Cardiac septum (tissue), 1 donor: ENCODE data around the gene IDE. TPM values are rescaled to one million over a fixed set of nuclear protein-coding genes. Genes with fewer than 3 reads are reported as not detected.
"Not testable (repeated sequence)": the region's sequence is repeated elsewhere in the genome, so short reads cannot be mapped to it uniquely, and the experiment has no call there.

Experiments used
- DNase-seq: peaks from one replicate; pipeline ENCODE4 v3.0.0-alpha.2; 2020; ENCODE audit warnings: low spot score
- intact Hi-C: fragments of 100-400 bp; cut with DNase I; formaldehyde crosslinking; loops from one replicate; pipeline ENCODE4 v1.14.0; 2022
- total RNA-seq: library from RNA; stranded (reverse); fragmentation: NEBNext Ultra II Directional; extraction: Animal tissue kit (Norgen Biotek cat#: 25700); gene quantifications from one replicate; pipeline ENCODE4 v1.2.1, GENCODE V29; 2021
- donor health status: DM: no; HTN: no; CAD: no.

Gene IDE
- total RNA-seq, 1 donor from 2014 or later = 44.4 TPM

DNA sequence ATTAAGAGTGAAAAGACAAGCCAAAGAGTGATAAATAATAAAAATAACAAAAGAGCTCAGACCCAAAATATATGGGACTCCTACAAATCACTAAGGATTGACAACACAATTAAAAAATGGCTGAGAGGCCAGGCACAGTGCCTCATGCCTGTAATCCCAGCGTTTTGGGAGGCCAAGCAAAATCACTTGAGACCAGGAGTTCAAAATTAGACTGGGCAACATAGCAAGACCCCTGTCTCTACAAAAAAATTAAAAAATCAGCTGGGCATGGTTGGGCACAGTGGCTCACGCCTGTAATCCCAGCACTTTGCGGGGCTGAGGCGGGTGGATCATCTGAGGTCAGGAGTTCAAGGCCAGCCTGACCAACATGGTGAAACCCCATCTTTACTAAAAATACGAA, 137.3 kb downstream of the IDE start:
- intact Hi-C loops = no loop called here
- no peak for DNase-seq

GRCh38 chr10:92436065-92436464, 137.8 kb downstream of the IDE start:
- intact Hi-C loops, DNase-seq: not testable (repeated sequence)

- intact Hi-C loops = loop anchor here (2.0 to 5.0 kb wide), 2 partner anchors 142 to 352 kb away; partner anchors contain the start of genes CPEB3 and MARCHF5
- no peak for DNase-seq
These were observed 139.5 kb downstream of the IDE start for GRCh38 chr10:92434385-92434784.

DNA sequence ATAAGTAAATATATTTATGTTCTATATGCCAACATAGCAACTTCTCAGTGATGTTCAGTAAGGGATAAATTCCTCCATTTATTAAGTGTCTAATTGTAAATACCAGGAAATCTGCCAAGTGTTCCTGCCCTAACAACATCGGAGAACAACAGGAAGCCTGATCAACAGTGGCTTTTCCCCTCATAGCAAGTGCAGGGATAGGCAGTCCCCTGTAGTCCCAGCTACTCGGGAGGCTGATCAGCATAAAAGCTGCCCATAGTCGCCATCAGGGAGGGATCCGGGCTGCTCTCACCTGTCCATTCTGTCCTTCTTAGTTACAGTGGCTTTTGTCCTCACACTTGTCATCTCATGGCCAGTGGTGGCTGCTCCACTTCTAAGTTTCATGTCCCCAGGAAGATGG, 141.3 kb downstream of the IDE start:
- intact Hi-C loops = loop anchor here (5.0 kb wide), 1 partner anchor 140 kb away; the partner anchor contains the start of genes CPEB3 and MARCHF5
- no peak for DNase-seq

GRCh38 chr10:92430103-92430502, 143.8 kb downstream of the IDE start:
- no peak for DNase-seq
- intact Hi-C loops = loop anchor here (5.0 kb wide), 1 partner anchor 138 kb away; the partner anchor contains the start of genes CPEB3 and MARCHF5

DNA sequence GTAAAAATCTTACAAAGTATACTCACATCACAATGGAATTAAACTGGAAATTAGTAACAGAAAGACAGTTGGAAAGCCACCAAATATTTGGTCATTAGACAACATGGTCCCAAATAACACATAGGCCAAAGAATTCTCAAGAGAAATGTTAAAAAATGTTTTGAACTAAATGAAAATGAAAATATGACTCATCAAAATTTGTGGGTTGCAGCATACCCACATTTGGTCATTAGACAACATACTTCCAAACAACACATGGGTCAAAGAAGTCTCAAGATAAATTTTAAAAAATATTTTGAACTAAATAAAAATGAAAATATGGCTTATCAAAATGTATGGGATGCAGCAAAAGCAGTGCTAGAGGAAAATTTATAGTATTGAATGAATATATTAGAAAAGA, 152.3 kb downstream of the IDE start:
- DNase-seq = no peak
- intact Hi-C loops = no loop called here

- intact Hi-C loops = no loop called here
- DNase-seq = no peak
These were observed 153.2 kb downstream of the IDE start for GRCh38 chr10:92420546-92421275.

GRCh38 chr10:92419740-92420545, 153.9 kb downstream of the IDE start:
- intact Hi-C loops = no loop called here
- DNase-seq = no peak

- intact Hi-C loops = no loop called here
These were observed 155.0 kb downstream of the IDE start for GRCh38 chr10:92418891-92419290.

GRCh38 chr10:92418221-92418620, 155.7 kb downstream of the IDE start:
- intact Hi-C loops = no loop called here

More at GRCh38 chr10:92418891-92419290, 155.0 kb downstream of the IDE start:
- no peak for DNase-seq

DNA sequence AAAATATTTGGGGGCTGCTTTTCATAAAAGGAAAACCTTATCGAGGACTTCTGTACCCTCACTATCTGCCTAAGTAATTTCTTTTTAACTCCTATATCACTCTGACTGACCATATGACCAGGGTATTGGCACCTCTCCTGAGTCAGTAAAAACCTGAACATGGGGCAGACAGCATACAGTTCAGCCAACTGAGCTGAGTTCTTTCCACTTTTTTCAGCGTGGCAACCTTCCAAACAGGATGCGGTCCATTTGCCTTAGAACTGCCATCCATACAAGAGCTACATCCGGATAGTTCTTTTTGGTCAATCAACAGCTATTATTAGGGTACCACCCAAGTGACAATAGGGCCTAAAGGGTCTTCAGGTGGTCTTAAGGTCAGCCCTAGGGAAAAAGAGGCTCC, 160.4 kb downstream of the IDE start:
- intact Hi-C loops = no loop called here
- no peak for DNase-seq

More at GRCh38 chr10:92418221-92418620, 155.7 kb downstream of the IDE start:
- DNase-seq = no peak

DNA sequence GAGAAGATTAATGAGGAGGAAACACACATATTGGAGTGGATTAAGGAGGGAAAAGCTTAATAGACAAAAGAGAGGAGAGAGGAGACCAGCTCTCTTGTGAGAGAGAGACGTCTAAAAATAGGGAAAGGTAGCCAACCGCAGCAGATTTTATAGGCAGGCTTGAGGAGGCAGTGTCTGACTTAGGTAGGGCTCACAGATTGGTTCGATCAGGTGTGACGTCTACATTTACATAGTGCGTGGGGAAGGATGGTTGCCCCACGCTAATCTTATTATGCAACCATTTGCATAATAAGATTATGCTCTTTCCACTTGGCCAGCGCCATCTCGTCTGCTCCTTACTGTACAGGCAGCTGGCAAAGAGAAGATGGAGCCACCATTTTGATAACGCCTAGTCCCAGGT, 160.9 kb downstream of the IDE start:
- no peak for DNase-seq
- intact Hi-C loops = no loop called here

GRCh38 chr10:92411406-92411805, 162.5 kb downstream of the IDE start:
- DNase-seq = no peak
- intact Hi-C loops = no loop called here

DNA sequence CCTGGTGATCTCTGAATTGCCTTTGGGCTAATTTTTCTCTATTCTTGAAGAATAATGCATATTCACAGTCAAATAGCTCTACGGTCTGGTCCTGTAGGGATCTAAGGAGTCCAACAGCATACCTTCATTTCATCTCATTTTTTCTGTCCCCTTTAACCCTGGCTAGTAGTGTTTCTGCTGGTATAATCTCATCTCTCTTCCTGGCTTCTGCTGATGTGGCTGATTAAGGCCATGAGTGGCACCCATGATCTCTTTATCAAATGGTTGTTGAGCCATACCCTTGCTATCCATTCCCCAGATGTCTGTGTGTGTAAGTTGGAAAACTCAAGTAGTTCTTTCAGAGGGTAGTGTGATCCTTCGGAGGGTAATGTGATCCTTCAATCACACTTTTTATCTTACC, 163.4 kb downstream of the IDE start:
- DNase-seq = no peak
- intact Hi-C loops = no loop called here

GRCh38 chr10:92408017-92408361, 165.9 kb downstream of the IDE start:
- intact Hi-C loops = no loop called here
- no peak for DNase-seq

GRCh38 chr10:92407305-92408016, 166.4 kb downstream of the IDE start:
- intact Hi-C loops = no loop called here
- no peak for DNase-seq

DNA sequence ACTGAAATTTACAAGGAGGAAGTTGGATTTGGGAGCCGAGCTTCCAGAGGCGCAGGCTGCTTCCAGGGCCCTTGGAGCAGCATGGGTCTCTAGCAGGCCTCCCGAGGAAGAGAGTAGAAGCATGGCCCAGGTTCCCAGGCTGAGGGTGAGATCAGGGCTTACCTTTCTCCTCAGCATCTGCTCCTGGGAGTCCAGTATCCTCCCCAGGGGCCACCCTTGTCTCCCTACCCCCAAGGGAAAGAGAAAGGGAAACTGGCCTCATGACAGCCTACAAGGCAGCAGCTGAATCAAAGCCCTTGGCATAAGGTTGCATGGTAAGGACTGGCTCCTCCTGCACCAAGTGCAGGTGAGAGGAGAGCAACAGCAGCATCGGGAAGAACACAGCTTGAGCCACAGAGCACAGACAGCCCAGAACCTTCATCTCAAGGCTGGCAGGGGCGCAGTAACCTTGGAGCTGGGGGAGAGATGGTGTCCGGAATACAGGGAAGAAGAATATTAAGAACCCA, 168.4 kb downstream of the IDE start:
- DNase-seq = no peak
- intact Hi-C loops = no loop called here

DNA sequence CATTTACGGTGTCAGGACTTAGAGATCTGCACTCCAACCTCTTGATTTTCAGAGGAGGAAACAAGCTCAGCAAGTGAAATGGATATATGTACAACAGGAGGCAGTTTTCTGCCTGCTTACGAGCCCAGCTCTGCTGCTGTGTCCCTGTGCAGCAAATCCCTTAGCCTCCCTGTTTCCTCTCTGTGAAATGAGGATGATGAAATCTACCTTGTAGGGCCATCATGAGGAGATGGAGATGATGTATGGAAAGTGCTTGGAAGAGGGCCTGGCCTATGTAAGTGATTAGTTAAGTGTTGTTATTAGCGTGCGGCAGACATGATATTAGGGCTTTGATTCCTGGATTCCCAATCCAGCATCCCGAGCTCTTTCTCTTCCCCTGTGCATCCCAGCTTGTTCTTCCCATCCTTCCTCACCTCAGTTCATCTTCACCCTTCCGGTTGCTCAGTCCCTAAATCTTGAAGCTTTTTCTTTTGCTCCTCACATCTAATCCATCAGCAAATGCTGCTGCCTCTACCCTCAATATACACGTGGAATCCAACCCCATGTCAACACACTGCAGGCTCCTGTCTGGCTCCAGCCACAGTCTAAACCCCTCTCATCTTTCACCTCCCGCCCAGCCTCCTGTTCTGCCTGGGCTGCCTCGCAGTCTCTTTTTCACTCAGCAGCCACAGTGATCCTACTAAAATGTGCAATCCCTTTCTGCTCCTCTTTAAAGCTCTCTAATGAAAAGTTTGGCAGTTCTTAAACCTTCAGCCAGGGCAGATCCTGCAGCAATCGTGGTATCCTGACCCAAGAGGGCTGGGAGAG, 169.1 kb downstream of the IDE start:
- DNase-seq = no peak
- intact Hi-C loops = no loop called here

DNA sequence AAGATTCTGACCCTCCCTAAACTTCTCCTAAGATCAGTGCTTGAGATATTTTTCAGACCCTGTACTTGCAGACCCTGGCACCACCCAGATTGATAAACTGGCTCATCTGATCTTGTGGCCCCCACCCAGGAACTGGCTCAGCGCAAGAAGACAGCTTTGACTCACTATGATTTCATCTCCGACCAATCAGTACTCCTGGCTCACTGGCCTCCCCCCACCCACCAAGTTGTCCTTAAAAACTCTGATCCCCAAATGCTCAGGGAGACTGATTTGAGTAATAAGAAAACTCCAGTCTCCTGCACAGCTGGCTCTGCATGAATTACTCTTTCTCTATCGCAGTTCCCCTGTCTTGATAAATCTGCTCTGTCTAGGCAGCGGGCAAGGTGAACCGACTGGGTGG, 171.7 kb downstream of the IDE start:
- DNase-seq, intact Hi-C loops: not testable (repeated sequence)
